Heart left ventricle (tissue), 13 donors: Measurements from ENCODE around the gene NUP42.

Experiments
- POLR2A ChIP-seq, 2 donors: fragments of 450-650 bp; IDR thresholded peaks; one replicate each; pipeline ENCODE4 v1.6.1; 2017; ENCODE audit warnings: antibody characterized with exemption in 2 of 2, mild to moderate bottlenecking in 2 of 2, moderate library complexity in 2 of 2
- TF ChIP-seq, protein P1 (sequence below), 12 donors: fragments of 200-600 bp; sonication (generic) in 4 of 12; IDR thresholded peaks; one replicate each; pipeline versions ENCODE4 v1.5.0 to v1.8.0; 2018 to 2022; ENCODE audit warnings: antibody characterized with exemption in 12 of 12, mild to moderate bottlenecking in 5 of 12
- donor health status: ischemic (EF 13 %, LVEDD 7.1; RV severe dilation, severe dysfunction).
- donor health status: DM: no; HTN: yes; CAD: no.
- donor health status: DM: no; HTN: no; CAD: no.
- donor health status: ischemic (EF 25% LVEDD 6.9; RV normal size, moderate dysfunction).
- donor health status: ischemic (EF 25% LVEDD 5.7; RV mildly dilated, moderate dysfunction).
- donor health status: ischemic (EF 35%, LVEDD 5.7; RV mildly dilated, moderate dysfunction).
- donor health status: nonischemic (EF 11% LVEDD 7.7; RV severe dilation, severe dysfunction).
- donor health status: DM: yes; HTN: yes; CAD: no.
- donor health status: PGD.
- donor health status: ischemic (EF 29% LVEDD 5.4; RV normal size, mild dysfunction).
- donor health status: nonischemic (EF 23%, LVEDD 6.1; RV moderate dilation, normal function).

DNA sequence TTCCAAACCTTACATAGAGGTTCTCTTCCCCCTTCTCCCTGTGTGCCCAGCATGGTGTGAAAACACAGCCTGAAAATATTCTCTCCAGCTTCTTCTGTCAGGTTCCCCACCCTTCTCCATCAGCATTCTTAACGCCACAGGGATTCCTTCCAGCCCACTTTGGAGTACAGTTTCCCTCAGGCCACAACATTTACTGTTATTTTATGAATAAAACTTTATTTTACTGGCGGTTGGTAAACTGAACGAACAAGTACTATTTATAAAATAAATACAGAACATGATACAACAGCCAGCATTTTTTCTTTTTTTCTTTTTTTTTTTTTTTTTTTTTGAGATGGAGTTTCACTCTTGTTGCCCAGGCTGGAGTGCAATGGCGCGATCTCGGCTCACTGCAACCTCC, 33.1 kb downstream of the NUP42 start:
- TF ChIP-seq, protein P1, sequence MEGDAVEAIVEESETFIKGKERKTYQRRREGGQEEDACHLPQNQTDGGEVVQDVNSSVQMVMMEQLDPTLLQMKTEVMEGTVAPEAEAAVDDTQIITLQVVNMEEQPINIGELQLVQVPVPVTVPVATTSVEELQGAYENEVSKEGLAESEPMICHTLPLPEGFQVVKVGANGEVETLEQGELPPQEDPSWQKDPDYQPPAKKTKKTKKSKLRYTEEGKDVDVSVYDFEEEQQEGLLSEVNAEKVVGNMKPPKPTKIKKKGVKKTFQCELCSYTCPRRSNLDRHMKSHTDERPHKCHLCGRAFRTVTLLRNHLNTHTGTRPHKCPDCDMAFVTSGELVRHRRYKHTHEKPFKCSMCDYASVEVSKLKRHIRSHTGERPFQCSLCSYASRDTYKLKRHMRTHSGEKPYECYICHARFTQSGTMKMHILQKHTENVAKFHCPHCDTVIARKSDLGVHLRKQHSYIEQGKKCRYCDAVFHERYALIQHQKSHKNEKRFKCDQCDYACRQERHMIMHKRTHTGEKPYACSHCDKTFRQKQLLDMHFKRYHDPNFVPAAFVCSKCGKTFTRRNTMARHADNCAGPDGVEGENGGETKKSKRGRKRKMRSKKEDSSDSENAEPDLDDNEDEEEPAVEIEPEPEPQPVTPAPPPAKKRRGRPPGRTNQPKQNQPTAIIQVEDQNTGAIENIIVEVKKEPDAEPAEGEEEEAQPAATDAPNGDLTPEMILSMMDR (IDR thresholded peaks at IDR 0.05) = no peak
- no peak for TF ChIP-seq POLR2A (IDR thresholded peaks at IDR 0.05)
